HUES48 (cell line): ENCODE data around the gene FAR2.
"Not testable (repeated sequence)": the region's sequence is repeated elsewhere in the genome, so short reads cannot be mapped to it uniquely, and the experiment has no call there.

Experiments used
- H3K27ac ChIP-seq: one replicate; pipeline ENCODE4 v1.7.0; 2013; ENCODE audit warnings: low read depth, low read length, inconsistent platforms
- H3K27me3 ChIP-seq: 2 replicates; pipeline ENCODE4 v1.6.1; 2013; ENCODE audit warnings: mild to moderate bottlenecking, low read length; ENCODE audit not compliant: control insufficient read depth, insufficient read depth
- H3K36me3 ChIP-seq: 2 replicates; pipeline ENCODE4 v1.6.1; 2013; ENCODE audit warnings: low read length; ENCODE audit not compliant: control insufficient read depth, insufficient read depth
- H3K4me1 ChIP-seq: 2 replicates; pipeline ENCODE4 v1.6.1; 2013; ENCODE audit warnings: mild to moderate bottlenecking, low read length; ENCODE audit not compliant: control insufficient read depth, insufficient read depth
- H3K4me3 ChIP-seq: 2 replicates; pipeline ENCODE4 v1.5.1; 2013; ENCODE audit warnings: mild to moderate bottlenecking, low read depth, low read length
- H3K9ac ChIP-seq: 2 replicates; pipeline ENCODE4 v1.6.1; 2013; ENCODE audit warnings: mild to moderate bottlenecking, low read depth, low read length, moderate library complexity
- H3K9me3 ChIP-seq: 2 replicates; pipeline ENCODE4 v1.6.1; 2013; ENCODE audit warnings: low read length; ENCODE audit not compliant: control insufficient read depth, insufficient read depth

The FAR2 gene

DNA sequence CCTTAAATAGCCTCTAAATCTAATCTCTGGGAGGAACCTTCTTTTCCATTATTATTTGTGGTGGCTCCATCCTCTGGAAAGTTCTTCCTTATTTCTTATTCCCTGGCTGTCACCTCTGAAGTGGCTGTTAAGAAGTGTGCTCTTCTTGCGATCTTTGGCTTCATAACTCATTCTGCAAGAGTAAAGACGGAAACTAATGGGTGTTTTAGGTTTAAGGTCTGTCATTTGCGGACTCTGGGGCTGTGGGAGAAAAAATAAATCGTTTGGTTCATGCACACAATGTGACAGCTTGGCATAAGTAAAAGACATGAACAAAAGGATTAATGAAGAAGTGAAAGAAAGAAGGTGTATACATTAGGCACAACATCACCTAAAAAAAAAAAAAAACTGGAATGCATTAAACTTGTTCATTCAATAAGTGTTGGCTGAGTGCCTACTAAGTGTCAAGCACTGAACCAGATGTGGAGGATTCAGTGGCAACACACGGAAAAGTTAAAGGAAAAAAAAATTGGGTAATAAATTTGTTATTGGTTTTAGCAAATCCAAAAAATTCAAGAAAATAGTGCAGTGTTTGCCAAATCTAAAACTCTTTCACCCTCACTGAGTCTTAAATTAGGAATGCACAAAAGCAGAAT lies 132.4 kb downstream of the FAR2 start:
- Histone ChIP-seq H3K9ac (no peak overlapping the region), H3K9me3 (no peaks in the 10 kb centered on the region), H3K27ac (no peak overlapping the region)

DNA sequence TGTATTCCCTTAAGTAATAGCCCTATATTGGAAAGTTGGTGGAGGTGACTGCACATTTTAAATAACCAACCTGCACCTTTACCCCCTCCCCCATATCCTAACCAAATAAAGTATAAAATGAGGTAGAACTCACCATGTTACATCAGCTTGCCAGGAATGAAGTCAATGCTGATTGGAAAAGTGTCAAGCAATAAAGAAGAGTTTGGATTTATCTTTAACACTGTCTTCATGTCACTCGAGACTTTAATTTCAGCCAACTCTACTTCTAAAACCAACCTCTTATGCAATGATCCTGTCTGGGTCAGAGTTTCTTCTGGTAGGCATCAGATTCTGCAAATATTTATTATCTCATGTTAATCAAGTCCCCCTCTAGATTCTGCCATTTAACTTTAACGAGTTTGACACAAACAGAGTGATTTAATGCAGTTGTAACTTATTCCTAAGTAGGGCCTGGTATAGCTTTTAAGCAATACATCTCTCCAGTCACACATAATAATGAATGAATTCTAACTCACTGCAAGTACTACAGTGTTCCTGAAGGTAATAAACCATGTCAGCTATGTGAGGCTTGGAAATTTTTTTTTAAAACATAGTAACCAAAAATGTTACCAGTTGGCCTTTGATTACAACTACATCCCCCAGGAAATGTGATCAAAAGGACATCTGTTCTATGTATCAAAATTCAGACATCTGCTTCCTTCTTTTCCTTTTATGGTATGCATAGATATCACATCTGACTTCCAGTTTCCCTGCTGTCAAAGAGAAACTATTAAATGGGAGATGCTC lies 133.1 kb downstream of the FAR2 start:
- Histone ChIP-seq H3K27me3 (no peaks in the 10 kb centered on the region), H3K4me1 (no peaks in the 10 kb centered on the region), H3K27ac (no peak overlapping the region), H3K4me3 (no peak overlapping the region), H3K9ac (no peak overlapping the region), H3K36me3 (no peaks in the 10 kb centered on the region), H3K9me3 (no peaks in the 10 kb centered on the region)

More for the DNA sequence above, 132.4 kb downstream of the FAR2 start:
- Histone ChIP-seq H3K27me3 (no peaks in the 10 kb centered on the region), H3K36me3 (no peaks in the 10 kb centered on the region), H3K4me1 (no peaks in the 10 kb centered on the region), H3K4me3 (no peak overlapping the region)

DNA sequence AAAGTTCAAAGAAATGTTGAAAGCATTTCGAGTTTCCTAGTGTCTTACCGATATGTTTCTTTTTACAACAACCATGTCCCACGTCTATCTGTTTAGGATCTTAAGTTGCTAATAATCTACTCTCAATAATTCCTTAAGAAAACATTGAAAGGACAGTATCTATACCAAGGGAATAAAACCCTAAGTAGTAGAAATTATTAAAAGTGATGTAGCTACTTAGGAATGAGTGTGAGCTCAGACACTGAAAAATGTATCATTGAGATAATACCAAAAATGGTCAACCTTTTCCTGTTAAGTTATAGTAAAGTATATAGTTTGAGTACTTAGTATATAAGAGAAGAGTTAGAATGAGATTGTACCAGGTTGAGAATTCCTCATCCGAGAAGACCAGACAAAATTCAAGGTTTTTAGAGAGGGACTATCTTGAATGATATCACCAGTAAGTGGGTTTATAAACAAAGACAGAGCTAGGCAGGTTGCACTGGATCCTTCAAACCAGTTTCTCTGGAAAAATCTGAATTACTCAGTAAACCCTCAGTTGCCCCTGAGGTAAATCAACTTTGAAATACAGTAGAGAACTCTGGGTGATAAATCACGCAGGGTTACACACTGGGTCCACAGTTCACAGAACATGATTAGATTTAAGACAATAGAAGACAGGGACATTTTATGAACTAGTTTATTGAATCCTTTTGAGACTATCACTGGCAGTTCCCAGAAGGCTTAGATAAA lies 135.1 kb downstream of the FAR2 start:
- Histone ChIP-seq H3K9me3 (no peaks in the 10 kb centered on the region), H3K9ac (no peak overlapping the region), H3K4me1 (peaks cover 4% of the 10 kb centered on the region; the same call in 1 of the 2 replicates), H3K4me3 (no peak overlapping the region), H3K27me3 (no peaks in the 10 kb centered on the region), H3K36me3 (no peaks in the 10 kb centered on the region), H3K27ac (no peak overlapping the region)

DNA sequence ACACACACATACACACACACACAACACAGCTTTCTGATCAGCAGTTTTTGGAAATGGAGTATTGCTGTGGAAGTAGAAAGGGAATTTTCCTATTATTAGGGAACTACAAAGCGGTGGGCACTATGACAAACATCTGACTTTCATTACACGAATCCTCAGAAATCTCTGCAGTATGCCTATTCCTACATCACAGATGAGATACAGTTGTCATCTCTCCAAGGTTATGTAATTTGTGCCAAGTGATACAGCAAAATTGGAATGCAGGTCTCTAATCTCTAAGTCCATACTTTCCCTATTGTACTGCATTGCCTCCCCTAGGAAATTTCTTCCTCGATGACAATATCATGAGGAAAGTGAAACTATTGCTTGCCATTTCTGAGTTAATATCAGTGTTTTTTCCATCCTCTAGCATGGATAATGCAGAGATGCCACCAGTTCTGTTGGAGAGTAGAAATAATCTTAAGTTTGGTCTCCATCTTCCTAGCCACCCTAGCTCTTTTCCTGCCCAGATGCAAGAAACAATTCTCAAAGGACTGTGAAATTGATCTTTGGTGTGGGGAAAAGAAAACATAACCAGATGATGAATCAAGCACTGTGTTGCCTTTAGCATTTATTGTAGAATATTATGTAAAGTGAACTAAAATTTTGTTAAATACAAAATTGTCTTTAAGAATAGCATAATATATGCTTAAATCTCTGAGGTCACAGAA lies 137.2 kb downstream of the FAR2 start:
- Histone ChIP-seq H3K27ac (no peak overlapping the region), H3K4me3 (no peak overlapping the region)

DNA sequence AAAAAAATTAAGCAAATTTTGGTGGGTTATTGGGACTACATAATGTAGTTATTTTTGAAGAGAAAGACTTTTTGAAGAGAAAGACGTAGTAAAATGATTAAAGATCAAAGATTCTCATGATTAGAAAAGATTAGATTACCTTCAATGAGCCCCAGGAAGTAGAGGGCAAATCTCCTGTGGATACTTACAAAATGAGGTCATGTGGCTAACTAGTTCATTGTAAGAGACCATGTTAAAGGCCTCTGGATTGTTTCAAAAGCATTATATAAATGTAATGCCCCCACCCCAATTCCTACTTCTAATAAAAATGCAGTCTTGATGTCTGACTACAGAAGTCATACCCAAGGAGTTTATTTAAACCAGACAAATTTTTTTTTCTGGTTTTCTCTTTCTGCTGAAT lies 138.5 kb downstream of the FAR2 start:
- no peak overlapping the region for H3K4me3 ChIP-seq

More for the DNA sequence above, 137.2 kb downstream of the FAR2 start:
- Histone ChIP-seq H3K9me3 (no peaks in the 10 kb centered on the region), H3K9ac (no peak overlapping the region), H3K4me1 (peaks cover 4% of the 10 kb centered on the region; the same call in 1 of the 2 replicates), H3K27me3 (no peaks in the 10 kb centered on the region), H3K36me3 (no peaks in the 10 kb centered on the region)

DNA sequence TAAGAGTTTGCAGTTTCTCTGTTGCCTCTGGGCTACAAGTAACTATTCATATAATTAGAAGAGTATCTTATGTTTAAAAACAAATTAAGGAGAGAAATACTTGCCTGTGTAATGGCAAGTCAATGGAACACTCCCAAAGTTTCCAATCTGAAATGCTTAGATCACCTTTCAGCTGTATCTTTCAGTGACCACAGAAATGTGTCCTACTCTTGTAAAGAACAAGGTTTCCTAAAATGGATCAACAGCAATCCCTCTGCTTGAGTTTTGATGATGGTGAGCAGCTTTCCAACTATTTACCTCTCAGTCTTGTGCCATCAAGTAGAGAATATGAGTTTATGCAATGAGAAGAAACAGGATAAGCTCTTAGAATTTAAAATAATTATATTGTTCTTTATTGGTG lies 139.0 kb downstream of the FAR2 start:
- peaks cover 4% of the 10 kb centered on the region; the same call in 1 of the 2 replicates for H3K4me1 ChIP-seq
- H3K36me3 ChIP-seq: no peaks in the 10 kb centered on the region
- no peaks in the 10 kb centered on the region for H3K27me3 ChIP-seq
- no peak overlapping the region for H3K9ac ChIP-seq
- no peak overlapping the region for H3K4me3 ChIP-seq
- no peak overlapping the region for H3K27ac ChIP-seq
- H3K9me3 ChIP-seq: no peaks in the 10 kb centered on the region

More for the DNA sequence above, 138.5 kb downstream of the FAR2 start:
- H3K4me1 ChIP-seq: peaks cover 4% of the 10 kb centered on the region; the same call in 1 of the 2 replicates
- no peak overlapping the region for H3K27ac ChIP-seq
- no peaks in the 10 kb centered on the region for H3K9me3 ChIP-seq
- no peaks in the 10 kb centered on the region for H3K27me3 ChIP-seq
- H3K36me3 ChIP-seq: no peaks in the 10 kb centered on the region
- no peak overlapping the region for H3K9ac ChIP-seq

DNA sequence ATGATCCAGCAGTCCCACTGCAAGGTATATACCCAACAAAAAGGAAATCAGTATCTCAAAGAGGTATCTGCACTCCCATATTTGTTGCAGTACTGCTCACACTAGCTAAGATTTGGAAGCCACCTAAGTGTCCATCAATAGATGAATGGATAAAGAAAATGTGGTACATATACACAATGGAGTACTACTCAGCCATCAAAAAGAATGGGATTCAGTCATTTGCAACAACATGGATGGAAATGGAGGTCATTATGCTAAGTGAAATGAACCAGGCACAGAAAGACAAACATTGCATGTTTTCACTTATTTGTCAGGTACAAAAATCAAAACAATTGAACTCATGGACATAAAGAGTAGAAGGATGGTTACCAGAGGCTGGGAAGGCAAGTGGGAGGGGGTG lies 141.4 kb downstream of the FAR2 start:
- not testable (repeated sequence) for H3K36me3 ChIP-seq, H3K9me3 ChIP-seq, H3K9ac ChIP-seq, H3K27ac ChIP-seq, H3K4me3 ChIP-seq, H3K27me3 ChIP-seq, H3K4me1 ChIP-seq

DNA sequence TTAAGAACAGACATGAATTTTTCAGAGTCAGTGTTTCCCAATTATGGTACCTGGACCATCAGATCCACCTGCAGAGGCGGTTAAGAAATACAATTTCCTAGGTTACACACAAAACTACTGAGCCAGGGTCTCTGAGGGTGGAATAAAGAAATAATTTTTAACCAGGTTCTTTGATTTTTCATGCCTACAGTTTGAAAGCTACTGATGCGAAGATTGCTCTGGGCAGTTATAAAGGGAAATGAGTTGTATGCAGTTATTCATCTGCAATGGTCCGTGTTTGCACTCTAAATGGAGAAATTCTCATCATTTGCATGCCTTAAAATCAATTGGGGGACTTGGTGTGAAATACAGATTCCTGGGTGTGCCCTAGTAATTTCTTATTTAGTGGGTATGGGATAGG lies 142.1 kb downstream of the FAR2 start:
- no peak overlapping the region for H3K4me3 ChIP-seq
- H3K36me3 ChIP-seq: no peaks in the 10 kb centered on the region
- H3K4me1 ChIP-seq: peaks cover 4% of the 10 kb centered on the region; the same call in 1 of the 2 replicates
- no peaks in the 10 kb centered on the region for H3K27me3 ChIP-seq
- H3K9ac ChIP-seq: no peak overlapping the region
- no peak overlapping the region for H3K27ac ChIP-seq
- no peaks in the 10 kb centered on the region for H3K9me3 ChIP-seq

DNA sequence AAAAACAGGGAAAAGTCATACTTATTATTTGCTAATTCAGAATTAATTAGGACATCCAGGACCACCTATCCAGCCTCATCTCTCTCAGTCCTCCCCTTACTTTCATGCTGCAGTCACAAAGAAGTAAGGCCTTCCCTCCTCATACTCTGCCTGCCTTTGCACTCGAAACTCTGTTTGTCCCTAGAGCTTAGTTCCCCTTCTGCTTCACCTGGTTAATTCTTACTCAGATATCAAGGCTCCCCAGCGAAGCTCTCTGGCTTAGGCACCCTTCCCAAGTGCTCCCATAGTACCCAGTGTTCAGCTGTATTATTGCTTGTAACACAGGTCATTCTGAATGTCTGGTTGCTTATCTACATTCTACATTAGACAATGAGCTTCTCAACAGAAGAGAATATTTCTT lies 150.6 kb downstream of the FAR2 start:
- no peak overlapping the region for H3K4me3 ChIP-seq
- no peaks in the 10 kb centered on the region for H3K27me3 ChIP-seq
- H3K4me1 ChIP-seq: no peaks in the 10 kb centered on the region
- H3K27ac ChIP-seq: no peak overlapping the region
- H3K36me3 ChIP-seq: no peaks in the 10 kb centered on the region
- no peak overlapping the region for H3K9ac ChIP-seq
- H3K9me3 ChIP-seq: no peaks in the 10 kb centered on the region

DNA sequence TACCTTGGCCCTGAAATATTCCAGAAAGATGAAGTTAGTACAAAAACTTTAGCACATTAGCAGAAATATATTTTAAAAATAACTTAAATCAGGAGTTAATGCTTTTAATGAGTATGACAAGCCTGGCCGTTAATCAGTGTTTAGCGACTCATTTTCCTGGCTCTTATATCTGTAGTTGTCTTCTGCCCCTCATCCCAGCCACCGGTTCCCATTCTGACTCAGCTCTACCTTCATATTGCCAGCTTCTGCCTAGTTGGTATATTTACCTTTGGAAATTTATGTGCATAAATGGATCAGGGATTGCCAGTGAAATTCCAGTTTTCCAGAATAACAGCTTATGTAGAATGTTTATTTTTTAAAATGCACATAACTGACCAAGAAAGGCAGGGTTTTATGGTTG lies 152.0 kb downstream of the FAR2 start:
- Histone ChIP-seq H3K9ac (no peak overlapping the region), H3K36me3 (no peaks in the 10 kb centered on the region), H3K27me3 (no peaks in the 10 kb centered on the region), H3K4me3 (no peak overlapping the region), H3K9me3 (no peaks in the 10 kb centered on the region), H3K4me1 (no peaks in the 10 kb centered on the region), H3K27ac (no peak overlapping the region)
